Colonic mucosa (tissue), 4 donors: ENCODE measurements around the gene IAPP. TPM values are rescaled to one million over a fixed set of nuclear protein-coding genes. Genes with fewer than 3 reads are reported as not detected.

Source experiments
- DNase-seq: peaks from one replicate; pipeline ENCODE4 v3.0.0-alpha.2; 2020
- H3K27ac ChIP-seq: fragments of 200-600 bp; one replicate; pipeline ENCODE4 v1.8.0; 2021
- H3K27me3 ChIP-seq: fragments of 200-600 bp; one replicate; pipeline ENCODE4 v1.8.0; 2021
- H3K36me3 ChIP-seq: fragments of 200-600 bp; one replicate; pipeline ENCODE4 v1.8.0; 2021
- H3K4me1 ChIP-seq: fragments of 200-600 bp; one replicate; pipeline ENCODE4 v1.8.0; 2021; ENCODE audit warnings: mild to moderate bottlenecking
- H3K4me3 ChIP-seq: fragments of 200-600 bp; one replicate; pipeline ENCODE4 v1.8.0; 2021
- H3K9ac ChIP-seq, 2 donors: one replicate each; pipeline ENCODE4 v1.7.0; 2013; ENCODE audit warnings: control low read depth in 2 of 2, low read depth in 2 of 2, low read length in 2 of 2
- H3K9me3 ChIP-seq: fragments of 200-600 bp; one replicate; pipeline ENCODE4 v1.8.0; 2021
- CTCF ChIP-seq: fragments of 200-600 bp; IDR thresholded peaks from one replicate; pipeline ENCODE4 v1.8.0; 2022; ENCODE audit warnings: antibody characterized with exemption, mild to moderate bottlenecking
- intact Hi-C: fragments of 100-400 bp; cut with DNase I; formaldehyde crosslinking; loops from one replicate; pipeline ENCODE4 v1.14.1; 2022
- total RNA-seq, 2 donors: library from RNA; stranded (reverse); fragmentation: NEBNext Ultra II Directional in 1 of 2; extraction: Animal tissue kit (Norgen Biotek cat#: 25700) in 1 of 2; gene quantifications; one replicate each; pipeline ENCODE4 v1.2.1, GENCODE V29; 2021
- donor health status: healthy.
- donor health status: DM: no; HTN: no; CAD: no.
- donor health status: DM: no; HTN: no; CAD: no.

Gene IAPP
- total RNA-seq, 2 donors from 2014 or later, result not detected

- intact Hi-C loops, result no loop called here
- Histone ChIP-seq H3K36me3 (no peaks in the 10 kb centered on the region), H3K27me3 (no peaks in the 10 kb centered on the region), H3K9me3 (no peaks in the 10 kb centered on the region), H3K4me3 (no peak within 1 kb of the TSS), H3K4me1 (no peaks in the 10 kb centered on the region), H3K9ac (no peak within 1 kb of the TSS), H3K27ac (no peak within 1 kb of the TSS)
- DNase-seq, result no peak
- no peak for TF ChIP-seq CTCF
These were observed 37.9 kb upstream of the IAPP start, which contains the start of gene SLCO1A2 for GRCh38 chr12:21334771-21335325. Gene SLCO1A2, minus strand, starts transcription at chr12:21334917. Its CDS starts 270 bp downstream, at chr12:21334647.

DNA sequence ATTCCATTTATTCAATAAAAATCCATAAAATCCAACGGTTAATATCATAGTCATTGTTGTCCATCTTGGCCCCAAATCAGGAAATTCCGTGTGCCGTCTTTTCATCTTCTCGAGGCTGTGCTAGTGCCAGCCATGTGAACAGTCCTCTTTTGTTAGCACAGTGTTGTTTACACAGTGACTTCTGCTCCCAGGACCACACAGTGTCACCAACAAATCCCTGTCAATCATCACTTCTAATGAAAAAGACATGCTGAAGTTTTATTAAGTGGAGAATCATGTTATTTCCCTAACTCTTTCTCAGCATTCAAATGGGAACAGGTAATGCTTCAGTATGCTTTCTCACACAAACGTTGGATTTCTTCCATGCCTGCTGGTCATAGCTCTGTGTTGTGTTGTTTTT lies 36.0 kb upstream of the IAPP start:
- Histone ChIP-seq H3K27ac (no peak overlapping the region), H3K36me3 (no peaks in the 10 kb centered on the region), H3K4me3 (no peak overlapping the region), H3K27me3 (no peaks in the 10 kb centered on the region), H3K9me3 (no peaks in the 10 kb centered on the region), H3K9ac (no peak overlapping the region), H3K4me1 (no peaks in the 10 kb centered on the region)
- no peak for TF ChIP-seq CTCF
- intact Hi-C loops, result no loop called here
- no peak for DNase-seq

- Histone ChIP-seq H3K9me3 (no peaks in the 10 kb centered on the region), H3K36me3 (no peaks in the 10 kb centered on the region), H3K27ac (no peak overlapping the region), H3K4me3 (no peak overlapping the region), H3K27me3 (no peaks in the 10 kb centered on the region), H3K9ac (no peak overlapping the region), H3K4me1 (no peaks in the 10 kb centered on the region)
- intact Hi-C loops, result no loop called here
- no peak for DNase-seq
- no peak for TF ChIP-seq CTCF
These were observed 35.2 kb upstream of the IAPP start for GRCh38 chr12:21337453-21337852.

DNA sequence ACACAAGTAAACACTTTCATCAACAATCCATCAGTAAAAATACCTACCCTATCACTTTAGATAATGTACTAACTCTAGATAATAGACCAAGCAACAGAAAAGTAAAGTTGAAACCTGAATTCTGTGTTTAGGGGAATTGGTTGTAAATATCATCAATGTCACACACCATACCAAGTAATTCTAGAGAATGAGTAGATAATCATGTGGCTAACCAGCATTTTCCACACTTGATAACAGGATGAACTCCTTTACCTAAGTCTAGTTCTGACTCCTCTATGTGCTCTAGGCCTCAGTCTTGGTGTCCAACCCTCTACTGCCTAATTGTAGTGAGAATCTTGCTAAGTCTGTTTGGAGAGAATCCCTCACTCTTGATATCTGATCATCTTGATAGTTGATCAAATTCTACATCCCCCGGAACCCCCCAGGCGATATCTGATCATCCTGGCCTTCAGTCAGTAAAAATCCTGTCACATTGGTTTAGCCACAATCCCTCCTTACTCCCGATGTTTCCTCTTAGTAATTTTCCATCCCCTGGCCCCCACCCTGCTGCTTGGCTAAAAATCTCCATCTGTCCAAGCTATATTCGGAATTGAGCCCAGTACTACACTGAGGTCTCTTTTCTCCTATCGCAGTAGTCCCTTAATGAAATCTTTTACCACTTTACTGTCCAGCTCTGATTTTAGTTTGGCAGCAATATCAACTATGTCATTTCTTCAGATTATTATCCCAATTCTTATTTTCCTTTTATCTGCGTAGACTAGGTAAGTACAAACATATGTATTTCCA lies 34.5 kb upstream of the IAPP start:
- Histone ChIP-seq H3K9me3 (no peaks in the 10 kb centered on the region), H3K4me1 (no peaks in the 10 kb centered on the region), H3K36me3 (no peaks in the 10 kb centered on the region), H3K4me3 (no peak overlapping the region), H3K9ac (no peak overlapping the region), H3K27ac (no peak overlapping the region), H3K27me3 (no peaks in the 10 kb centered on the region)
- no peak for DNase-seq
- no peak for TF ChIP-seq CTCF
- intact Hi-C loops, result no loop called here

DNA sequence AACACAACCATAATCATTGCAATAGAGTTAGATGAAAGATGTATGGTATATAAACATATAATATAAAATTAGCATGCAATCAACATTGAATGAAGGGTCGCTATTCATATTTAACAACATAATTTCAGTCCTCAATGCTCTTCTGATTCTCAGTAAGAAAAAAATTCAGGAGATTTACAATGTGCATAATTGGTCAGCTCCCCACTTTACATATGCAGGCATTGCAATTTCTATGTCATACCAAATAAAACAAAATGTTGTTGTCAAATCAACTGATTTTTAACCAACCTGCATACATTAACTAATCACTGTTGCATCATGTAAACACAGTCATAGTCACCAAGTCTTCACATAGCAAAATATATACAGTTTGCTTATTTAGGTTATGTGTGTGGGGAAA lies 32.8 kb upstream of the IAPP start:
- Histone ChIP-seq H3K9me3 (no peaks in the 10 kb centered on the region), H3K4me3 (no peak overlapping the region), H3K36me3 (no peaks in the 10 kb centered on the region), H3K4me1 (no peaks in the 10 kb centered on the region), H3K27me3 (no peaks in the 10 kb centered on the region), H3K27ac (no peak overlapping the region), H3K9ac (no peak overlapping the region)
- TF ChIP-seq CTCF, result no peak
- no peak for DNase-seq
- intact Hi-C loops, result no loop called here
